Smooth muscle cell (in vitro differentiated cells): ENCODE data around the gene C2orf68. TPM values are rescaled to one million over a fixed set of nuclear protein-coding genes. Genes with fewer than 3 reads are reported as not detected.
A peak's percentile ranks its signal among the peaks of the same experiment; 100 is the strongest.

Experiments used
- DNase-seq: peaks from one replicate; lab custom pipeline; 2025; ENCODE audit not compliant: unreplicated experiment; lab: John Stamatoyannopoulos, UW
- H2AFZ ChIP-seq: fragments of 200-600 bp; sonication (generic); 2 replicates; pipeline ENCODE4 v1.6.0; 2016; ENCODE audit warnings: antibody characterized with exemption, low read depth, mild to moderate bottlenecking
- H3F3A ChIP-seq: fragments of 200-600 bp; sonication (generic); 2 replicates; pipeline ENCODE4 v1.6.0; 2017; ENCODE audit warnings: antibody characterized with exemption, low read depth
- H3K27ac ChIP-seq: fragments of 200-600 bp; sonication (generic); 2 replicates; pipeline ENCODE4 v1.5.1; 2016; ENCODE audit warnings: low read depth, mild to moderate bottlenecking
- H3K27me3 ChIP-seq: fragments of 200-600 bp; sonication (generic); 2 replicates; pipeline ENCODE4 v1.6.1; 2016; ENCODE audit warnings: low read depth, mild to moderate bottlenecking
- H3K36me3 ChIP-seq: fragments of 200-600 bp; sonication (generic); 2 replicates; pipeline ENCODE4 v1.5.1; 2016; ENCODE audit warnings: low read depth
- H3K4me1 ChIP-seq: fragments of 200-600 bp; sonication (generic); 2 replicates; pipeline ENCODE4 v1.5.1; 2016; ENCODE audit warnings: low read depth
- H3K4me2 ChIP-seq: fragments of 200-600 bp; sonication (generic); 2 replicates; pipeline ENCODE4 v1.6.0; 2016; ENCODE audit warnings: mild to moderate bottlenecking
- H3K4me3 ChIP-seq: fragments of 200-600 bp; sonication (generic); 2 replicates; pipeline ENCODE4 v1.5.1; 2016; ENCODE audit warnings: mild to moderate bottlenecking
- H3K79me2 ChIP-seq: fragments of 200-600 bp; sonication (generic); 2 replicates; pipeline ENCODE4 v1.6.0; 2016; ENCODE audit warnings: low read depth, mild to moderate bottlenecking
- H3K9ac ChIP-seq: fragments of 200-600 bp; sonication (generic); 2 replicates; pipeline ENCODE4 v1.6.0; 2016; ENCODE audit warnings: low read depth
- H3K9me3 ChIP-seq: fragments of 200-600 bp; sonication (generic); replicated peaks from 2 replicates; pipeline ENCODE4 v1.5.1; 2016; ENCODE audit warnings: low read depth
- H4K20me1 ChIP-seq: fragments of 200-600 bp; sonication (generic); 2 replicates; pipeline ENCODE4 v1.6.0; 2016; ENCODE audit warnings: low read depth
- WGBS: methylation state at CpG from one replicate; pipeline ENCODE4 v1.1.7; 2016; ENCODE audit warnings: low lambda C conversion rate; 5-methylcytosine and 5-hydroxymethylcytosine counted together
- polyA plus RNA-seq: library from polyadenylated mRNA; unstranded; fragments of >200 nt; fragmentation: Nextera tagmentation; extraction: Ambion mirVana; gene quantifications from 2 replicates; pipeline ENCODE4 v1.2.1, GENCODE V29; 2016
- total RNA-seq: library from RNA; depleted of rRNA; stranded (reverse); fragments of >200 nt; gene quantifications from 2 replicates; pipeline ENCODE4 v1.2.3, GENCODE V29; 2014
- TF ChIP-seq, protein P1 (sequence below): fragments of 200-600 bp; sonication (generic); IDR thresholded peaks from 2 replicates; pipeline ENCODE4 v1.5.1; 2017; ENCODE audit warnings: borderline replicate concordance, mild to moderate bottlenecking, antibody characterized with exemption; ENCODE audit not compliant: insufficient read depth, poor library complexity, severe bottlenecking

The C2orf68 gene
- total and polyA plus RNA-seq, 2 experiments from 2014 or later: 7.9 to 10.1 TPM

DNA sequence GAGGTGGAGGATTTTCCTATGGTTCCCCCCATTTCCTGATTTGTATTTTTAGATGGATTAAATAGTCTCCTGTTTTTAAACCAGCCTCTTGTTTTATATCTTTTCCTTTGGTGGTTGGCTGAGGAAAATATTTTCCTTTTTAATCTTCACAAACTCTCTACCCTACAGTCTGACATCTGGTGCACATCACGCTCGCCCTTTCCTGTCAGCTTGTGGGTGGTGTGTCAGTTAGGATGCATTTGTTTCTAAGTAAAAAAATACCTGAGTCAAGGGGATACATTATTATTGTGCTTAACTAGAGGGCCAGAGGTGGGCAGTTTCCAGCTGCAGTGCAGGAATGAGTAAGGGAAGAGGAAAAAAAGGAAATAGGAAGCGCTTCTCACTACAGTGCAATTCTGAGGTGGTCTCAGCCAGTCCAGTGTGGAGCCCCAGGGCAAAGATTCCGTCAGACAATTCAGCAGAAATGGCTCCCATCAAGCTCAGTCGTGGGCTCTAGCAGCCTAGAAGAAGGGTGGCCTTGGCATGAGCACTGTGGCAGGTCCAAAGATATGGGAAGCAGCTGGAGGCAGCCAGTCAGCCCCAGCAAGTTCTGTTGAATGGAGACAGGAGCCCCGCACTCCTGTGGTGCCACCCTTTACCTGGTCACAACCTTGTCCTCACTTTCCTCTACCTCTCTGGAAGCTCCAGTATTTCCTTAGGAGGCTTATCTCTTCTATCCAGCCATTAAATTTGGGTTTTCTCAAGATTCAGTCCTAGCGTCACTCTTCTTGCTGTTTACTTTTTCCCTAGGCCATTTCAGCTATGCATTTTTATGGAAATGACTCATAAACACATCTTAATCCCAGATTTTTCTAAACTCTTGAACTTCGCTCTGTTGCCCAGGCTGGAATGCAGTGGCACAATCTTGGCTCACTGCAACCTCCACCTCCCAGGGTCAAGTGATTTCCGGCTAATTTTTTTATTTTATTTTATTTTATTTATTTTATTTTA lies 37.6 kb upstream of the C2orf68 start:
- no peaks in the 10 kb centered on the region for H3K79me2 ChIP-seq
- peaks cover 11% of the 10 kb centered on the region for H3K36me3 ChIP-seq
- DNase-seq: no peak
- peaks cover 27% of the 10 kb centered on the region for H4K20me1 ChIP-seq
- no peak overlapping the region for H2AFZ ChIP-seq
- TF ChIP-seq, protein P1, sequence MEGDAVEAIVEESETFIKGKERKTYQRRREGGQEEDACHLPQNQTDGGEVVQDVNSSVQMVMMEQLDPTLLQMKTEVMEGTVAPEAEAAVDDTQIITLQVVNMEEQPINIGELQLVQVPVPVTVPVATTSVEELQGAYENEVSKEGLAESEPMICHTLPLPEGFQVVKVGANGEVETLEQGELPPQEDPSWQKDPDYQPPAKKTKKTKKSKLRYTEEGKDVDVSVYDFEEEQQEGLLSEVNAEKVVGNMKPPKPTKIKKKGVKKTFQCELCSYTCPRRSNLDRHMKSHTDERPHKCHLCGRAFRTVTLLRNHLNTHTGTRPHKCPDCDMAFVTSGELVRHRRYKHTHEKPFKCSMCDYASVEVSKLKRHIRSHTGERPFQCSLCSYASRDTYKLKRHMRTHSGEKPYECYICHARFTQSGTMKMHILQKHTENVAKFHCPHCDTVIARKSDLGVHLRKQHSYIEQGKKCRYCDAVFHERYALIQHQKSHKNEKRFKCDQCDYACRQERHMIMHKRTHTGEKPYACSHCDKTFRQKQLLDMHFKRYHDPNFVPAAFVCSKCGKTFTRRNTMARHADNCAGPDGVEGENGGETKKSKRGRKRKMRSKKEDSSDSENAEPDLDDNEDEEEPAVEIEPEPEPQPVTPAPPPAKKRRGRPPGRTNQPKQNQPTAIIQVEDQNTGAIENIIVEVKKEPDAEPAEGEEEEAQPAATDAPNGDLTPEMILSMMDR: no peak
- no peak overlapping the region for H3K4me3 ChIP-seq
- H3K9ac ChIP-seq: no peak overlapping the region
- no peaks in the 10 kb centered on the region for H3K9me3 ChIP-seq
- H3K27ac ChIP-seq: peak overlapping the region; percentile 65
- peaks cover 4% of the 10 kb centered on the region for H3K4me1 ChIP-seq
- no peaks in the 10 kb centered on the region for H3K27me3 ChIP-seq
- 51% methylated on average over 9 of the region's 9 CpGs for WGBS
- H3F3A ChIP-seq: peaks cover 34% of the 10 kb centered on the region
- H3K4me2 ChIP-seq: peak overlapping the region; percentile 47

DNA sequence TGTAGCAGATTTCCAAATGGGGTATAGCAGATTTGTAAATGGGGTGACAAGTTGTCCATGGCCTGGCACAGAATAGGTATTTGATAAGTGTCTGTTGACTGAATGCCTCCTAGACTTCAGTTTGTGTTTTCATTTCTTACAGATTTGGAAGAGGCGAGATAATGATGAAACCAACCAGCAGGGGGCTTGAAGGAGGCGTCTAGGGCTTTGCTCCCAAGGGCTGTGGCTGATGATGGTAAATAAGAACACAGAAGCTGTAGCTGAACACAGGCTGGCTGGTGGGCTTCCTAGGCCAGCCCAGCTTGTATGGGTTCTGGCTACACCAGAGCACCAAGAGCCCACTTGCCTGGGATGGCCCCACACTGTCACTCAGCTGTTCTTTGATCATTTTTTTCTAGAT lies 36.8 kb upstream of the C2orf68 start:
- peak overlapping the region; percentile 47 for H3K4me2 ChIP-seq
- H3K79me2 ChIP-seq: no peaks in the 10 kb centered on the region
- H4K20me1 ChIP-seq: peaks cover 31% of the 10 kb centered on the region
- 70% methylated on average over 2 of the region's 2 CpGs for WGBS
- H3K36me3 ChIP-seq: peaks cover 16% of the 10 kb centered on the region
- H3K9me3 ChIP-seq: no peaks in the 10 kb centered on the region
- no peak for DNase-seq
- peak overlapping the region; percentile 65 for H3K27ac ChIP-seq
- TF ChIP-seq, protein P1: peak; percentile 63
- H3K9ac ChIP-seq: no peak overlapping the region
- peaks cover 34% of the 10 kb centered on the region for H3F3A ChIP-seq
- peaks cover 4% of the 10 kb centered on the region for H3K4me1 ChIP-seq
- H3K4me3 ChIP-seq: no peak overlapping the region
- no peak overlapping the region for H2AFZ ChIP-seq
- no peaks in the 10 kb centered on the region for H3K27me3 ChIP-seq

DNA sequence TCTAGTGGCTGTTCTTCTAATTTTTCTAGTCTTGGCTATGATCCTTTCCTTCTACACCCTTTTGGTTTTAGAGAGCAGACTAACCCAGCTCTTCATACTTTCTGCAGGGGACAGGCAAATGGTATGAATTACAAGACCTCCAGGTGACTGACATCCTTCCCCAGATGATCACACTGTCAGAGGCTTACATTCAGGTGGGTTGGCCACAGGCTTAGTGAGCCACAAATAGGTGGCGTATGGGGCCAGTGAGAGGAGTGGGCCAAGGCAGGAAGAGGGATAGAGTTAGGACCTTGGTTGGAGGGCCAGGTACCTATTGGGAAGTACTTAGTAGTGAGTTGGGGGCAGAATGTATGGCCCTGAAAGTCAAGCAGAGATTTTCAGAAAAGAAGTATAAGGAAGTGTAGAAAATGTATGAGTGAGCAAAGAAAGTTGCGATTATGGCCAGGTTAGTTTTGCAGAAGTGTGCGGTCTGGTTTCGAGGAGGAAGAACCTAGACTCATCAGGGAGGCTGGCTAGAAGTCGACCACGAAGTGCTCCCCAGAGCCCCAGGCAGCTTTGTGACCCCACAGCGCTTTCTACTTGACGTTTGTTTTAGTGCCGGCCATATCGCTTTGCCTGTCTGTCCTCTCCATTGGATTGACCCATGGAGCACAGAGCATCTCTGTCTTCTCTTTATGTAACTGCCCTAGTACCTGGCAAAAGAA lies 36.1 kb upstream of the C2orf68 start:
- Histone ChIP-seq H3K4me3 (no peak overlapping the region), H3F3A (peaks cover 34% of the 10 kb centered on the region), H3K9me3 (no peaks in the 10 kb centered on the region), H3K9ac (no peak overlapping the region), H3K4me1 (peaks cover 4% of the 10 kb centered on the region), H2AFZ (no peak overlapping the region), H3K27ac (peak overlapping the region; percentile 65), H3K79me2 (no peaks in the 10 kb centered on the region), H3K36me3 (peaks cover 17% of the 10 kb centered on the region), H3K4me2 (peak overlapping the region; percentile 47), H3K27me3 (no peaks in the 10 kb centered on the region), H4K20me1 (peaks cover 26% of the 10 kb centered on the region)
- TF ChIP-seq, protein P1: no peak
- no peak for DNase-seq
- 96% methylated on average over 10 of the region's 10 CpGs for WGBS
